GM12878 (cell line): ENCODE measurements around the gene MRPL20. TPM values are rescaled to one million over a fixed set of nuclear protein-coding genes. Genes with fewer than 3 reads are reported as not detected.

Experiments used
- ATAC-seq: fragments of 200-7000 bp; cut with Tn5 transposase; 3 replicates; pipeline ENCODE4 v1.9.1; 2020; ENCODE audit warnings: mild to moderate bottlenecking, moderate library complexity
- BruUV-seq: library from RNA; stranded (reverse); fragments of 400-500 nt; replicated peaks from 2 replicates; lab custom pipeline; 2021; lab: Mats Ljungman, UMichigan
- CTCF ChIA-PET: fragments of 300-600 bp; sonication (Branson Sonifier 250); formaldehyde crosslinking; extraction: SDS; loops from one replicate; lab custom pipeline; 2021; ENCODE audit warnings: inconsistent platforms; lab: Yijun Ruan, JAX
- POLR2A ChIA-PET: fragments of 350-600 bp; formaldehyde crosslinking; extraction: SDS; loops from one replicate; lab custom pipeline; 2021; ENCODE audit warnings: inconsistent platforms; lab: Charles Lee
- RAD21 ChIA-PET: fragments of 300-600 bp; sonication (Branson Sonifier 250); formaldehyde crosslinking; loops from one replicate; lab custom pipeline; 2023; ENCODE audit warnings: antibody characterized with exemption; ENCODE audit not compliant: unreplicated experiment; lab: Charles Lee
- SMC1A ChIA-PET: fragments of 300-600 bp; sonication (Branson Sonifier 250); formaldehyde crosslinking; loops from one replicate; lab custom pipeline; 2023; ENCODE audit not compliant: unreplicated experiment, uncharacterized antibody; lab: Charles Lee
- DNase-seq: peaks from one replicate; pipeline ENCODE4 v3.0.0-alpha.2; 2011; ENCODE audit warnings: low read depth, low spot score
- FAIRE-seq: peaks from 3 replicates; lab custom pipeline; 2011; peaks lifted over from hg19 to GRCh38; lab: Jason Lieb, UNC
- H2AFZ ChIP-seq: 2 replicates; pipeline ENCODE4 v1.6.0; 2011; ENCODE audit warnings: low read depth, low read length, control low read depth; ENCODE audit not compliant: control insufficient read depth
- H3K27ac ChIP-seq: 2 replicates; pipeline ENCODE4 v1.5.1; 2011; ENCODE audit warnings: control low read depth; ENCODE audit not compliant: control insufficient read depth, insufficient read depth
- H3K27me3 ChIP-seq, 2 experiments: replicated peaks in 1 of 2; 2 replicates each; pipeline versions ENCODE4 v1.6.0 to v1.6.1; 2011; ENCODE audit warnings: low read length in 1 of 2; ENCODE audit not compliant: control insufficient read depth in 2 of 2, insufficient read depth in 2 of 2
- H3K36me3 ChIP-seq, 2 experiments: 2 replicates each; pipeline ENCODE4 v1.5.1; 2011; ENCODE audit warnings: low read length in 1 of 2; ENCODE audit not compliant: control insufficient read depth in 2 of 2, insufficient read depth in 2 of 2
- H3K4me1 ChIP-seq: 2 replicates; pipeline ENCODE4 v1.6.1; 2011; ENCODE audit warnings: mild to moderate bottlenecking, low read length, moderate library complexity, mixed read lengths; ENCODE audit not compliant: control insufficient read depth, insufficient read depth
- H3K4me2 ChIP-seq: 2 replicates; pipeline ENCODE4 v1.6.0; 2011; ENCODE audit warnings: control low read depth; ENCODE audit not compliant: control insufficient read depth, insufficient read depth
- H3K4me3 ChIP-seq: fragments of 200-600 bp; sonication (generic); 2 replicates; pipeline ENCODE4 v1.5.1; 2016
- H3K79me2 ChIP-seq: 2 replicates; pipeline ENCODE4 v1.6.0; 2011; ENCODE audit warnings: low read length; ENCODE audit not compliant: control insufficient read depth, insufficient read depth
- H3K9ac ChIP-seq: 2 replicates; pipeline ENCODE4 v1.8.0; 2011; ENCODE audit warnings: low read length, control low read depth, mixed read lengths; ENCODE audit not compliant: control insufficient read depth, insufficient read depth
- H3K9me3 ChIP-seq: replicated peaks from 3 replicates; pipeline ENCODE4 v1.5.1; 2011; ENCODE audit warnings: mild to moderate bottlenecking, low read length; ENCODE audit not compliant: control insufficient read depth, insufficient read depth
- H4K20me1 ChIP-seq: 2 replicates; pipeline ENCODE4 v1.6.0; 2011; ENCODE audit not compliant: control insufficient read depth, insufficient read depth
- BRCA1 ChIP-seq: IDR thresholded peaks from 2 replicates; pipeline ENCODE4 v1.6.1; 2011; ENCODE audit warnings: low read depth, low read length, improper control_type of control experiment
- CBFB ChIP-seq: IDR thresholded peaks from 2 replicates; pipeline ENCODE4 v1.6.1; 2016; ENCODE audit warnings: antibody characterized with exemption, low read depth
- CHD2 ChIP-seq: IDR thresholded peaks from 2 replicates; pipeline ENCODE4 v1.6.1; 2011; ENCODE audit warnings: low read depth, low read length, improper control_type of control experiment, borderline replicate concordance
- CREB1 ChIP-seq: IDR thresholded peaks from 2 replicates; pipeline ENCODE4 v1.6.1; 2012; ENCODE audit warnings: low read depth, mild to moderate bottlenecking, inconsistent platforms
- EGR1 ChIP-seq, 2 experiments: IDR thresholded peaks; 1 replicate in 1 of 2; 2 replicates in 1 of 2; pipeline ENCODE4 v1.6.1; 2011 to 2012; ENCODE audit warnings: low read depth in 2 of 2, low read length in 2 of 2, borderline replicate concordance in 1 of 2, mild to moderate bottlenecking in 1 of 2, moderate library complexity in 1 of 2
- ESRRA ChIP-seq: IDR thresholded peaks from 2 replicates; pipeline ENCODE4 v1.6.1; 2012; ENCODE audit warnings: mild to moderate bottlenecking, low read length, improper control_type of control experiment
- GATAD2B ChIP-seq: fragments of 450-650 bp; conservative IDR thresholded peaks from 2 replicates; pipeline ENCODE4 v1.6.1; 2017; ENCODE audit warnings: low read depth, mild to moderate bottlenecking, moderate library complexity
- HDAC2 ChIP-seq: fragments of 200-600 bp; sonication (generic); IDR thresholded peaks from 2 replicates; pipeline ENCODE4 v1.6.1; 2017
- MYB ChIP-seq: fragments of 150-350 bp; IDR thresholded peaks from 2 replicates; pipeline ENCODE4 v1.6.1; 2014; ENCODE audit warnings: mild to moderate bottlenecking, low read depth, low read length, borderline replicate concordance
- NR2C2 ChIP-seq: IDR thresholded peaks from 2 replicates; pipeline ENCODE4 v1.6.1; 2011; ENCODE audit warnings: borderline replicate concordance, low read depth; ENCODE audit not compliant: control insufficient read depth, insufficient read length
- NRF1 ChIP-seq: conservative IDR thresholded peaks from 2 replicates; pipeline ENCODE4 v1.6.1; 2011; ENCODE audit warnings: mild to moderate bottlenecking, low read depth, low read length, improper control_type of control experiment
- POLR2A ChIP-seq: IDR thresholded peaks from 2 replicates; pipeline ENCODE4 v1.6.1; 2011; ENCODE audit warnings: low read depth, mild to moderate bottlenecking, low read length
- SIX5 ChIP-seq: IDR thresholded peaks from 2 replicates; pipeline ENCODE4 v1.6.1; 2011; ENCODE audit warnings: mild to moderate bottlenecking, low read depth, low read length, moderate library complexity; ENCODE audit not compliant: severe bottlenecking
- STAT1 ChIP-seq: fragments of 450-650 bp; conservative IDR thresholded peaks from 2 replicates; pipeline ENCODE4 v1.6.1; 2014; ENCODE audit warnings: antibody characterized with exemption, mild to moderate bottlenecking
- TCF3 ChIP-seq: IDR thresholded peaks from 2 replicates; pipeline ENCODE4 v1.6.1; 2012; ENCODE audit warnings: low read depth, mild to moderate bottlenecking, low read length, borderline replicate concordance; ENCODE audit not compliant: insufficient read depth
- WGBS: methylation state at CpG from one replicate; pipeline ENCODE4 v1.1.6; 2016; ENCODE audit warnings: low lambda C conversion rate; ENCODE audit not compliant: insufficient replicate concordance, insufficient coverage; ENCODE audit errors: missing lambda C conversion rate; 5-methylcytosine and 5-hydroxymethylcytosine counted together
- in situ Hi-C: fragments of 300-500 bp; cut with MboI; formaldehyde crosslinking; loops from 9 replicates; pipeline ENCODE4 v1.14.3; 2018; ENCODE audit warnings: mixed read lengths
- intact Hi-C: fragments of 100-400 bp; cut with micrococcal nuclease; formaldehyde crosslinking; loops from one replicate; pipeline ENCODE4 v1.14.2; 2022; ENCODE audit not compliant: unreplicated experiment
- polyA plus RNA-seq, 11 experiments: library from polyadenylated mRNA; depleted of rRNA in 4 of 11; unstranded in 6 of 11; stranded (reverse) in 5 of 11; fragments of >200 nt; fragmentation: Nextera tagmentation in 4 of 11; fragmentation: Illumina TruSeq in 1 of 11; extraction: Ambion mirVana in 4 of 11; extraction: Trizol in 1 of 11; gene quantifications; 1 replicate in 1 of 11; 2 replicates in 10 of 11; pipeline versions ENCODE4 v1.2.1 to v1.2.3, GENCODE V29; 2011 to 2016; ENCODE audit warnings: inconsistent platforms in 2 of 11, missing spikeins in 2 of 11, low read depth in 1 of 11
- total RNA-seq, 4 experiments: library from RNA; depleted of rRNA in 3 of 4; stranded (reverse); fragments of >200 nt in 3 of 4; fragmentation: Illumina TruSeq in 1 of 4; extraction: Trizol in 1 of 4; gene quantifications; 2 replicates each; pipeline versions ENCODE4 v1.2.1 to v1.2.3, GENCODE V29; 2013 to 2021
- TF ChIP-seq, protein P1 (sequence below): fragments of 150-350 bp; IDR thresholded peaks from 2 replicates; pipeline ENCODE4 v1.6.1; 2014; ENCODE audit warnings: mild to moderate bottlenecking, low read depth, low read length
- TF ChIP-seq, protein P2 (sequence below): fragments of 450-650 bp; IDR thresholded peaks from 2 replicates; pipeline ENCODE4 v1.6.1; 2016; ENCODE audit warnings: mild to moderate bottlenecking

MRPL20 gene
- total and polyA plus RNA-seq, 10 of the 15 experiments (the other 5 are each of a cell fraction or from before 2014, with no cell fraction given) = 129 to 525 (median 255) TPM

DNA sequence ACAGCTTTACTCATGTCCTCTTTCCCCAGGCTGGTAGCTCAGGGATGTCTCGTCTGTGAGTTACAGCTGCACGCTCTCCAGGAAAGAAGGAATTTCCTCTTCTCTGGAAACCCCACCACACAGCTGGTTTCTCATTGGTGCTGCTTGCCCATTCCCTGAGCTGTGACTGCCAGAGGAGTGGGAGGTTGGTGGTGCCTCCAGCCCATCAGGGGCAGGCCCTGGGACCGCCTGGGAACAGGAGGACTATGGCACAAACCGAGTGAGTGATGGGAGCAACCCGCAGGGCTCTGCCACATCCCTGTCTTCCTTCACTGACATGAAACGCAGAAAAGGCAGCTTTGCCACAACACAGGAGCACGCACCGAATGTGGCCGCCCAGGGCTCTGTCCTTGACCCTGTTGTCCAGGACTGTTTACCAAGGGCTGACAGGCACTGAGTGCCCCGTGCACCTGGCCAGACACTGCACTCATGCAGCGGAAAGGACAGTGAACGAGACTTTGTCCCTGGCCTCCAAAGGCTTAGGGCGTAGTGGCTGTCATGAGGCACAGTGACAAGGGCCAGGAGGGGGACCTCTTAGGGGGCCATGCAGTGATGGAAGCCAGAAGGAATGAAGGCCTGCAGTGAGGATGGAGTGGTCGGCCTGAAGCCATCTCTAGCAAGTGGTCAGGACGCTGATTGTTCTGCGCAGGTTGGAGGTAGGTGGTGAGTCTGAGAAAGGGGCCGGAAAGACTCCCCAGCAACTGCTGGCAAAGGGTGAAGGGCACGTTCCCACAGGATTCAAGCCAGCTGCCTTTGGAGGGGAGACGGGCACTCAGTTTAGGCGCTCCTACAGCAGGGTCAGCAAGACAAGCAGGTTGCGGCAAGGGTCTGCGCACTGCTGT is 6.3 kb downstream of the MRPL20 start:
- Histone ChIP-seq H3K4me1 (peaks cover 30% of the 10 kb centered on the region), H3K27me3 (no peaks in the 10 kb centered on the region), H2AFZ (no peak overlapping the region), H3K4me3 (peak overlapping the region; percentile 77), H3K9me3 (no peaks in the 10 kb centered on the region), H3K36me3 (peaks cover 14 to 31% of the 10 kb centered on the region in 2 experiments), H3K79me2 (peaks cover 63% of the 10 kb centered on the region), H3K9ac (peak overlapping the region; percentile 99), H4K20me1 (no peaks in the 10 kb centered on the region; the same call in 1 of the 2 replicates), H3K4me2 (peak overlapping the region; percentile 73), H3K27ac (peak overlapping the region; percentile 78)
- ChIA-PET SMC1A (interaction anchor here (0.7 to 0.9 kb wide), 2 partner anchors 37 to 41 kb away, joined by 3 read pairs; no protein-coding TSS in a partner anchor), POLR2A (interaction anchor here (1.2 to 2.1 kb wide), 3 partner anchors 14 to 37 kb away, joined by 6 to 17 read pairs (median 6); partner anchors contain the start of gene AURKAIP1), CTCF (interaction anchor here (1.3 to 1.6 kb wide), 5 partner anchors 15 to 40 kb away, joined by 3 to 6 read pairs (median 4); partner anchors contain the start of gene AURKAIP1), RAD21 (interaction anchor here (1.0 to 1.7 kb wide), 3 partner anchors 9 to 40 kb away, joined by 3 to 4 read pairs (median 3); no protein-coding TSS in a partner anchor)
- no TSS peak for BruUV-seq
- intact Hi-C loops = no loop called here
- no peak for TF ChIP-seq CHD2
- TF ChIP-seq NR2C2 = no peak
- no peak for TF ChIP-seq MYB
- no peak for TF ChIP-seq EGR1 (IDR thresholded peaks at IDR 0.05; ENCODE audit: borderline replicate concordance in 1 of 2, low read depth in 2 of 2, low read length in 2 of 2)
- no peak for TF ChIP-seq GATAD2B
- TF ChIP-seq, protein P1, sequence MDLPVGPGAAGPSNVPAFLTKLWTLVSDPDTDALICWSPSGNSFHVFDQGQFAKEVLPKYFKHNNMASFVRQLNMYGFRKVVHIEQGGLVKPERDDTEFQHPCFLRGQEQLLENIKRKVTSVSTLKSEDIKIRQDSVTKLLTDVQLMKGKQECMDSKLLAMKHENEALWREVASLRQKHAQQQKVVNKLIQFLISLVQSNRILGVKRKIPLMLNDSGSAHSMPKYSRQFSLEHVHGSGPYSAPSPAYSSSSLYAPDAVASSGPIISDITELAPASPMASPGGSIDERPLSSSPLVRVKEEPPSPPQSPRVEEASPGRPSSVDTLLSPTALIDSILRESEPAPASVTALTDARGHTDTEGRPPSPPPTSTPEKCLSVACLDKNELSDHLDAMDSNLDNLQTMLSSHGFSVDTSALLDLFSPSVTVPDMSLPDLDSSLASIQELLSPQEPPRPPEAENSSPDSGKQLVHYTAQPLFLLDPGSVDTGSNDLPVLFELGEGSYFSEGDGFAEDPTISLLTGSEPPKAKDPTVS = no peak
- no peak for TF ChIP-seq SIX5
- TF ChIP-seq CBFB = peak; percentile 47; the same call in 1 of the 2 replicates
- TF ChIP-seq TCF3 = no peak
- TF ChIP-seq NRF1 = no peak
- TF ChIP-seq BRCA1 = no peak
- TF ChIP-seq STAT1 = no peak
- TF ChIP-seq POLR2A = peak; percentile 62
- no peak for TF ChIP-seq HDAC2
- TF ChIP-seq CREB1 = no peak
- TF ChIP-seq, protein P2, sequence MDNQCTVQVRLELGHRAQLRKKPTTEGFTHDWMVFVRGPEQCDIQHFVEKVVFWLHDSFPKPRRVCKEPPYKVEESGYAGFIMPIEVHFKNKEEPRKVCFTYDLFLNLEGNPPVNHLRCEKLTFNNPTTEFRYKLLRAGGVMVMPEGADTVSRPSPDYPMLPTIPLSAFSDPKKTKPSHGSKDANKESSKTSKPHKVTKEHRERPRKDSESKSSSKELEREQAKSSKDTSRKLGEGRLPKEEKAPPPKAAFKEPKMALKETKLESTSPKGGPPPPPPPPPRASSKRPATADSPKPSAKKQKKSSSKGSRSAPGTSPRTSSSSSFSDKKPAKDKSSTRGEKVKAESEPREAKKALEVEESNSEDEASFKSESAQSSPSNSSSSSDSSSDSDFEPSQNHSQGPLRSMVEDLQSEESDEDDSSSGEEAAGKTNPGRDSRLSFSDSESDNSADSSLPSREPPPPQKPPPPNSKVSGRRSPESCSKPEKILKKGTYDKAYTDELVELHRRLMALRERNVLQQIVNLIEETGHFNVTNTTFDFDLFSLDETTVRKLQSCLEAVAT = no peak
- no peak for TF ChIP-seq ESRRA
- 79% methylated on average over 22 of the region's 22 CpGs for WGBS
- DNase-seq (no peak), FAIRE-seq (no peak), ATAC-seq (no peak)
- in situ Hi-C loops = loop anchor here (5.0 kb wide), 1 partner anchor 106 kb away; no protein-coding TSS in a partner anchor
